Naive thymus-derived CD8-positive, alpha-beta T cell (primary cell): ENCODE data around the gene KIF17. TPM values are rescaled to one million over a fixed set of nuclear protein-coding genes. Genes with fewer than 3 reads are reported as not detected.
A peak's percentile ranks its signal among the peaks of the same experiment; 100 is the strongest.
"Not testable (repeated sequence)": the region's sequence is repeated elsewhere in the genome, so short reads cannot be mapped to it uniquely, and the experiment has no call there.

Source experiments
- ATAC-seq, 2 donors: fragments of 150-1000 bp; cut with Tn5 transposase in 1 of 2; sonication (Bioruptor Pico), chemical (Tn5 transposase) in 1 of 2; 1 replicate in 1 of 2; 2 replicates in 1 of 2; pipeline ENCODE4 v1.10.0; 2021; ENCODE audit warnings: mild to moderate bottlenecking in 2 of 2, moderate library complexity in 2 of 2
- POLR2A ChIA-PET: fragments of 350-600 bp; sonication (Branson Sonifier 250); formaldehyde crosslinking; loops from one replicate; lab custom pipeline; 2021; ENCODE audit warnings: antibody characterized with exemption; lab: Charles Lee
- DNase-seq, 10 donors: peaks; one replicate each; pipeline versions ENCODE4 v3.0.0 to v3.0.0-alpha.2; 2020 to 2022
- H3K27ac Mint-ChIP-seq, 10 donors: one replicate each; pipeline ENCODE4 v1.8.0; 2020 to 2022; ENCODE audit warnings: mild to moderate bottlenecking in 10 of 10, mixed read lengths in 10 of 10, moderate library complexity in 4 of 10, inconsistent platforms in 1 of 10
- H3K27me3 Mint-ChIP-seq, 5 donors: one replicate each; pipeline ENCODE4 v1.8.0; 2021 to 2022; ENCODE audit warnings: mixed read lengths in 5 of 5
- H3K36me3 Mint-ChIP-seq, 3 donors: one replicate each; pipeline ENCODE4 v1.8.0; 2020 to 2022; ENCODE audit warnings: mixed read lengths in 3 of 3, mild to moderate bottlenecking in 2 of 3, inconsistent platforms in 1 of 3
- H3K4me1 Mint-ChIP-seq, 4 donors: one replicate each; pipeline ENCODE4 v1.8.0; 2021 to 2022; ENCODE audit warnings: mixed read lengths in 4 of 4
- H3K4me3 Mint-ChIP-seq, 10 donors: one replicate each; pipeline ENCODE4 v1.8.0; 2020 to 2022; ENCODE audit warnings: mild to moderate bottlenecking in 10 of 10, mixed read lengths in 10 of 10, moderate library complexity in 6 of 10, inconsistent platforms in 1 of 10
- H3K9me3 Mint-ChIP-seq, 9 donors: one replicate each; pipeline ENCODE4 v1.8.0; 2020 to 2022; ENCODE audit warnings: mixed read lengths in 9 of 9, mild to moderate bottlenecking in 3 of 9, inconsistent platforms in 1 of 9, moderate library complexity in 1 of 9
- polyA plus RNA-seq, 3 donors: library from polyadenylated mRNA; unstranded; fragments of 300-500 nt; fragmentation: Illumina TruSeq; gene quantifications; one replicate each; pipeline ENCODE4 v1.2.3, GENCODE V29; 2021
- total RNA-seq, 8 experiments: library from RNA in 2 of 8; stranded (reverse) in 2 of 8; gene quantifications; one replicate each; pipeline ENCODE4 v1.2.3 and lab custom pipeline; 2021 to 2026

The KIF17 gene
- total and polyA plus RNA-seq, 5 experiments from 2014 or later = not detected

DNA sequence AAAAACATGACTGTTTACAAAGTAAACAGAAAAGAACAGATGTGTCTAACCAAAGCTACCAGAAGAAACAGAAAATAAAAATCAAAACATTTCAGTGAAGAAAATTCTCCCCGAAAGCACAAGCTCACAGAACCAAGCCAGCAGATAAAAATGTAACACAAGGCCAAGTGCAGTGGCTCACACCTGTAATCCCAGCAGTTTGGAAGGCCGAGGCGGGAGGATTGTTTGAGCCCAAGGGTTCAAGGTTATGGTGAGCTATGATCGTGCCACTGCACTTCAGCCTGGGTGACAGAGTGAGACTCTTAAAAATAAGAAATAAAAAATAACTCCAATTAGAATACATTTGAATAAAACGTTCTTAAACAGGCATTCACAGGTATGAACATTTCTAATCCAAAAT lies 37.5 kb downstream of the KIF17 start:
- POLR2A ChIA-PET = interaction anchor here (0.6 kb wide), 1 partner anchor 184 kb away, joined by 3 read pairs; no protein-coding TSS in a partner anchor
- H3K4me3 Mint-ChIP-seq = no peak overlapping the region
- H3K36me3 Mint-ChIP-seq = peaks cover 0 to 6% (median 0%) of the 10 kb centered on the region in 3 donors
- no peak overlapping the region for H3K27ac Mint-ChIP-seq
- peaks cover 0 to 9% (median 3%) of the 10 kb centered on the region in 9 donors for H3K9me3 Mint-ChIP-seq
- no peak for DNase-seq
- H3K27me3 Mint-ChIP-seq = peaks cover 3 to 9% (median 6%) of the 10 kb centered on the region in 5 donors
- H3K4me1 Mint-ChIP-seq = peaks cover 6 to 12% (median 8%) of the 10 kb centered on the region in 4 donors
- no peak for ATAC-seq

DNA sequence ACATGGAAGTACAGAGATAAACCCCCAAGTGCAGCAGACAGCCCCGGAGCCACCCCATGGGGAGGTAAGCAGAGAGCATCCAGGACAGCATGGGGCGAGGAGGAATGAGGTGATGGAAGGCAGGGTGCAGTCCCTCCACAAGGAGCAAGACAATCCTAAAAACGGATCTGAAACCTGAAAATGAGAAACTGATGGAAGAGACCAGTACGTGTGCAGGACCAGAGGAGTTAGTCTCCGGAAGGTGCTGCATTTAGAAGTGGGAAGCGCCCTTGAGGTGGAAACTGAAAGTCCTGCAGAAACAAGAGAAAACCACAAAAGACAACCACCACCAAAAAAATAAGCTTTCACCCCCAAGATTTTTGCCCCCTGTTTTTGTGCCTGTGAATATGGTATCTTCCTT lies 39.2 kb downstream of the KIF17 start:
- DNase-seq = peak in 1 of 10 donors; percentile 18
- Mint-ChIP-seq H3K4me3 (peak overlapping the region in 7 of 10 donors; percentile 20 to 69 (median 39)), H3K27me3 (peaks cover 0 to 5% (median 1%) of the 10 kb centered on the region in 5 donors), H3K4me1 (peaks cover 6 to 12% (median 8%) of the 10 kb centered on the region in 4 donors), H3K9me3 (peaks cover 0 to 9% (median 3%) of the 10 kb centered on the region in 9 donors), H3K27ac (peak overlapping the region in 3 of 10 donors; percentile 2 to 33 (median 25)), H3K36me3 (peaks cover 0 to 6% (median 0%) of the 10 kb centered on the region in 3 donors)
- ATAC-seq = no peak
- POLR2A ChIA-PET = interaction anchor here (0.7 to 1.0 kb wide), 2 partner anchors 9 to 18 kb away, joined by 3 read pairs; no protein-coding TSS in a partner anchor

DNA sequence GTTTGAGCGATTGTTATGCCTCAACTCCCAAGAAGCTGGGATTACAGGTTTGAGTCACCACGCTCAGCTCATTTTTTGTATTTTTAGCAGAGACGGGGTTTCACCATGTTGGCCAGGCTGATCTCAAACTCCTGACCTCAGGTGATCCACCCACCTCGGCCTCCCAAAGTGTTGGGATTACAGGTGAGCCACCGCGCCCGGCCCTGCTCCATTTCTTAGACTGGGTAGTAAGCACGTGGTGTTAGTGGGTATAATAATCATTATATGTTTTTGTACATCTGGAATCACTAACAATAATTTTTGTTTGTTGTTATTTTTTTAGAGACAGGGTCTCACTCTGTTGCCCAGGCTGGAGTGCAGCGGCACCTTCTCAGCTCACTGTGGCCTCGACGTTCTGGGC lies 44.2 kb downstream of the KIF17 start:
- POLR2A ChIA-PET = interaction anchor here (0.7 kb wide), 1 partner anchor 51 kb away, joined by 3 read pairs; no protein-coding TSS in a partner anchor
- not testable (repeated sequence) for H3K9me3 Mint-ChIP-seq

DNA sequence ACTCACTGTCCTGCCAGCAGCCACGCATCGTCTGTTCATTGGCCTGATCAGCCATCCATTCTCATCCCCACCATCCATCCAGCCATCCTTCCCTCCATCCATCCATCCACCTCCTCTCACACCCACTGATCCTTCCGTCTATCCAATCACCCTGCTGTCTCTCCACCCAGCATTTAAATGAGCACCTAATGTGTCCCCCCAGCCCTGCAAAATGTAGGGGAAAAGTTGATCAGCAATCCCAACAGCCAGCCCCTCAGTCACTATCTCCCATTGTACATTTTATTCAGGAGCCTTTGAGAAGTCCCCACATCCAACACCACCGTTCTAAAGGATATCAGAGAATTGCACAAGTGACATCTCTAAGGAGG lies 45.6 kb downstream of the KIF17 start:
- Mint-ChIP-seq H3K4me1 (no peaks in the 10 kb centered on the region), H3K27ac (no peak overlapping the region), H3K9me3 (peaks cover 0 to 1% (median 0%) of the 10 kb centered on the region in 9 donors), H3K27me3 (peaks cover 0 to 11% (median 6%) of the 10 kb centered on the region in 5 donors), H3K36me3 (no peaks in the 10 kb centered on the region), H3K4me3 (peak overlapping the region in 1 of 10 donors; percentile 66)
- DNase-seq (peak in 1 of 10 donors; percentile 30), ATAC-seq (no peak)
- POLR2A ChIA-PET = no interaction called here

More for the DNA sequence above, 44.2 kb downstream of the KIF17 start:
- H3K27ac Mint-ChIP-seq, H3K36me3 Mint-ChIP-seq, H3K4me1 Mint-ChIP-seq, ATAC-seq, H3K4me3 Mint-ChIP-seq: not testable (repeated sequence)
- H3K27me3 Mint-ChIP-seq = peaks cover 3 to 11% (median 8%) of the 10 kb centered on the region in 5 donors
- DNase-seq = peak in 1 of 10 donors; percentile 23

DNA sequence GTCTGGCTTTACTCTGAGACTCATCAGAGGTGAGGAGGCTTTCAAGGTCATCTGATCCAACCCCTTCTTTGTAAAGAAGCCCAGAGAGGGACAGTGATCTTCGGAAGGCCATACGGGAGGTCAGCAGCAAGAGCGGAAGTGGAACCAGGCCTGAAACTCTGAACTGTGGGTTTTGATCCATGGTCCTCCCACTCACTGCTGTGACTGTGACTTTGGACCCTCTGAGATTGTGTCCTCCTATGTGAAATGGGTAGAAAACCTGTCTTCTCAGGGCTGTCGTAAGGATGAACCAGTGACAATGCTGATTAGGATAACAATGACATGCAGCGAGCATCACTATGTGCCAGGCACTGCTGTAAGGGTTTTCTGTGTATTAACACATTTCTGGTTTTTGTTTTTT lies 46.9 kb downstream of the KIF17 start:
- ATAC-seq (no peak), DNase-seq (no peak)
- Mint-ChIP-seq H3K4me3 (no peak overlapping the region), H3K27me3 (peaks cover 0 to 11% (median 6%) of the 10 kb centered on the region in 5 donors), H3K4me1 (peaks cover 0 to 4% (median 2%) of the 10 kb centered on the region in 4 donors), H3K9me3 (no peaks in the 10 kb centered on the region), H3K36me3 (no peaks in the 10 kb centered on the region), H3K27ac (no peak overlapping the region)
- POLR2A ChIA-PET = no interaction called here

DNA sequence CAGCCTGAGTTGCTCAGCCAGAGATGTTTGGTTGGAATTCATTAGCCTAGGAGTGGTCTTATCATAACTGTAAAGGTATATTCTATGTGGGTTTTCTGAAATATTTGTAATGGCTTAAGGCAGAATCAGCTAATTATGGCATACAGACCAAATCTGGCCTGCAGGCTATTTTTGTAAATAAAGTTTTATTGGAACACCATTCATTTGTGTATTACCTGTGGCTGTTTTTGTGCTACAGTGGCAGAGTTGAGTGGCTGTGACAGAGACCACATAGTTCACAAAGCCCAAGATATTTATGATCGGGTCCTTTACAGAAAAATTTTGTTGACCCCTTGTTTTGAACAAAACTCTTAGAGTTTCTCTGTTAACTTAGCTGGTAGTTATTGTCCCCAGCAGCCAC lies 49.2 kb downstream of the KIF17 start:
- Mint-ChIP-seq H3K4me3 (no peak overlapping the region), H3K4me1 (peaks cover 0 to 4% (median 2%) of the 10 kb centered on the region in 4 donors), H3K36me3 (no peaks in the 10 kb centered on the region), H3K27ac (no peak overlapping the region), H3K27me3 (peaks cover 0 to 11% (median 6%) of the 10 kb centered on the region in 5 donors), H3K9me3 (no peaks in the 10 kb centered on the region)
- DNase-seq (no peak), ATAC-seq (no peak)
- POLR2A ChIA-PET = no interaction called here

DNA sequence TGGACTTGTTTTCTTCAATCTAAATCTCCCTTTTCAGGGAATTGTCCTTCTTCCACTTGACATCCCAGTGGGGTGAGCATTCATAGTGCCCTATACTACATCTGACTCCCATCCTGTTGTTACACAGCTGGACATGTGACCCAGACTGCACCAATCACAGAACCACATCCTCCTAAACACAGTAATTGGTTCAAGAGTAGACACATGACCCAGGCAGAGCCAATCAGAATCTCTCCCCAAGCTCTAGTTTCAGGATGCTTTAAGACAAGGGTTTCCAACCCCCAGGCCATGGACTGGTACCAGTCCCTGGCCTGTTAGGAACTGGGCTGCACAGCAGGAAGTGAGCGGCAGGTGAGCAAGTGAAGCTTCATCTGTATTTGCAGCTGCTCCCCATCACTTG lies 51.0 kb downstream of the KIF17 start:
- POLR2A ChIA-PET = interaction anchor here (1.7 kb wide), 1 partner anchor 33 kb away, joined by 6 read pairs; no protein-coding TSS in a partner anchor
- H3K36me3 Mint-ChIP-seq = no peaks in the 10 kb centered on the region
- H3K4me1 Mint-ChIP-seq = peaks cover 11 to 15% (median 12%) of the 10 kb centered on the region in 4 donors
- H3K9me3 Mint-ChIP-seq = no peaks in the 10 kb centered on the region
- DNase-seq (no peak), ATAC-seq (peak; percentile 30 to 68)
- no peak overlapping the region for H3K4me3 Mint-ChIP-seq
- peak overlapping the region in 1 of 10 donors; percentile 66 for H3K27ac Mint-ChIP-seq
- no peaks in the 10 kb centered on the region for H3K27me3 Mint-ChIP-seq

DNA sequence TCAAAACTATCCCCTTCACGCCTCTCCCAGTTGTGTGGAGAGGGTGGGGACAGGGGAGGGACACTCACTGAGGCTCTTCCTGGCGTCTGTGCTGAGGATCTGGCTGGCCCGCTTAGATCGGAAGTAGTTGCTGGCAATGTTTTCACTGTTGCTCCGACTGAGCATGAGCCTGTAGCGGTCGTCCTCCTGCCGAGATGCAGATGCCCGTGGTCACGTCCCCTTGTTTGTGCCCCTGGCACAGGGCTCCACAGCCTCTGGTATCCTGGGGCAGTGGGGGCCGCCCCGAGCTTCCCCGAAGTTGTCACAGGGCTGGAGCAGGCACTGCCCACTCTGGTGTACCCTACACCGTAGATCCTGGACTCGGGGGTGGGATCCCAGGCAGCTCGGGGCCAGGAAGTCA lies 51.7 kb downstream of the KIF17 start:
- H3K9me3 Mint-ChIP-seq = no peaks in the 10 kb centered on the region
- no peak overlapping the region for H3K27ac Mint-ChIP-seq
- DNase-seq = peak in 1 of 10 donors; percentile 22
- no peak overlapping the region for H3K4me3 Mint-ChIP-seq
- peaks cover 0 to 2% (median 0%) of the 10 kb centered on the region in 3 donors for H3K36me3 Mint-ChIP-seq
- peaks cover 12 to 18% (median 17%) of the 10 kb centered on the region in 4 donors for H3K4me1 Mint-ChIP-seq
- ATAC-seq = no peak
- H3K27me3 Mint-ChIP-seq = no peaks in the 10 kb centered on the region
- POLR2A ChIA-PET = interaction anchor here (1.7 kb wide), 1 partner anchor 32 kb away, joined by 6 read pairs; no protein-coding TSS in a partner anchor

DNA sequence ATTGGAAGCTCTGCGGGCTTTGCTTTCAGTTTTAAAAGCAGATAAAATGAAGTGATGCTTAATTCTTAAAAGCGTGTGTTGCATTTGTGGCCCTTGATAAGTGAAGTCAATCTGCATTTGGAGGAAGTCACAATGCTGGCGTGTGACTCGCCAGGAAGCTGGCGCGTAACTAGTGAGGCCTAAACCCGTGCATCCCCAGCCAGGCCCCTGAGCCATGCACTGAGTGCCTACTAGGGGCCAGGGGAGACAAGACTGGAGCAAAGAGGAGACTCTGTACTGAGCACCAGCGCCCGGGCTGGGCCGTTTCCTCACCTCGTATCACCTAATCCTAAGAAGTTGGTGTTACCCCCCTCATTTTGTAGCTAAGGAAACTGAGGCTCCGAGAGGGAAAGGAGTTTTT lies 52.1 kb downstream of the KIF17 start:
- DNase-seq = peak in 1 of 10 donors; percentile 24
- no peak overlapping the region for H3K27ac Mint-ChIP-seq
- peaks cover 0 to 4% (median 0%) of the 10 kb centered on the region in 3 donors for H3K36me3 Mint-ChIP-seq
- POLR2A ChIA-PET = interaction anchor here (0.7 to 1.7 kb wide), 2 partner anchors 32 to 867 kb away, joined by 5 to 6 read pairs; no protein-coding TSS in a partner anchor
- H3K27me3 Mint-ChIP-seq = no peaks in the 10 kb centered on the region
- peak overlapping the region in 1 of 10 donors; percentile 60 for H3K4me3 Mint-ChIP-seq
- H3K4me1 Mint-ChIP-seq = peaks cover 14 to 22% (median 19%) of the 10 kb centered on the region in 4 donors
- H3K9me3 Mint-ChIP-seq = no peaks in the 10 kb centered on the region
- no peak for ATAC-seq

DNA sequence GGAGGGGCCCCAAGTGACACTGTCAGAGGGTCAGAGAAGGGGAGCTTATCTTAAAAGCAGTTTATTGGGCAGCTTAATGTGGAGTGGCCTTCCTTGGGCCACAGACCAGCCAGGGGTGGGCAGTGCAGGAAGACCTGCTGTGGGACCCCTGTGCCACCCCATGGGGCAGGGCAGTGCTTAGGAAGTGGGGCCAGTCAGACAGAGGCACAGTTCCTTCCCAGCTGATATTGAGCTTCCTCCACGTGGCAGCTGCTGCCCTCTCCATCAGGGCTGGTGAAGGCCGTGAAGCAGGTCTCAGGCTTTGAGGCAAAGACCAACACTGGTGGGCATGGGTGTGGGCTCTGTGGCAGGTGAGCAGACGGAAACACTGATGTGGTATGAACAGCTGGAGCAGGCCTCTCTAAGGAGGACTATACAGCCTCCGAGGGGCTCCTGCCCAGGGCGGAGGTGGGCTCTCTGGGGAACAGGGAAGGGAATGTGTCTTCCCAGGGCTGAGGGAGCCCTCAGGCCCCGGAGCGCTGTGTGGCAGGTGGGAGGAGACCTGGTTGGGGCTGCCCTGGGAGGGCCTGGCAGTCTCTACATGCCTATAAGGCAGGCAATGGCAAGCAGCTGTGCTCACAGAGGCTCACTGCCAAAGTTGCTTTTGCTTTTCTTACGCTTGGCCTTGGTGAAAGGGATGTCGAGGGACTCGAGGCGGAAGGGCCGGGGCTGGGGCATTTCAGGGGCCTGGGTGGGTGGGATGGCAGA lies 53.7 kb downstream of the KIF17 start:
- Mint-ChIP-seq H3K4me3 (peak overlapping the region in 3 of 10 donors; percentile 7 to 98 (median 12)), H3K27ac (peak overlapping the region in 1 of 10 donors; percentile 40), H3K27me3 (no peaks in the 10 kb centered on the region), H3K36me3 (peaks cover 0 to 8% (median 4%) of the 10 kb centered on the region in 3 donors), H3K4me1 (peaks cover 26 to 38% (median 35%) of the 10 kb centered on the region in 4 donors), H3K9me3 (no peaks in the 10 kb centered on the region)
- ATAC-seq (no peak), DNase-seq (peak in 1 of 10 donors; percentile 19)
- POLR2A ChIA-PET = interaction anchor here (1.5 kb wide), 1 partner anchor 30 kb away, joined by 5 read pairs; no protein-coding TSS in a partner anchor

DNA sequence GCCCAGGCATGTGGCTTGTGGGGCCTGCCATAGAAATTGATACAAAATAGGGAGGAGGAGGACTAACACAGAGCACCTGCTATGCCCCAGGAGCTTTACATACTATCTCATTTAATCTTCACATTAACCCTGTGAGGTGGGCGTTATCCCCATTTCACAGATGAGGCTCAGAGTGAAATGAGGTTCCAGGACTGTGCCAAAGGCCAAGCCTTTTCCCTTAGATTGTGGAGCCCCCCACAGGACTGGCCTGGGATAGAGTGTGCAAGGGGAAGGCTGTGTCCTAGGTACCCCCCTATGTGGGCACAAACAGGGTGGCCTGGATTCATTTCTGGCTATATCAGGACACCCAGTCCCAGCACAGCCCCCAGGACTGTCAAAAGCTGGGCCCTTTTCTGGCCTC lies 54.4 kb downstream of the KIF17 start:
- peak overlapping the region in 4 of 10 donors; percentile 15 to 98 (median 50) for H3K27ac Mint-ChIP-seq
- POLR2A ChIA-PET = interaction anchor here (1.5 kb wide), 1 partner anchor 29 kb away, joined by 5 read pairs; no protein-coding TSS in a partner anchor

DNA sequence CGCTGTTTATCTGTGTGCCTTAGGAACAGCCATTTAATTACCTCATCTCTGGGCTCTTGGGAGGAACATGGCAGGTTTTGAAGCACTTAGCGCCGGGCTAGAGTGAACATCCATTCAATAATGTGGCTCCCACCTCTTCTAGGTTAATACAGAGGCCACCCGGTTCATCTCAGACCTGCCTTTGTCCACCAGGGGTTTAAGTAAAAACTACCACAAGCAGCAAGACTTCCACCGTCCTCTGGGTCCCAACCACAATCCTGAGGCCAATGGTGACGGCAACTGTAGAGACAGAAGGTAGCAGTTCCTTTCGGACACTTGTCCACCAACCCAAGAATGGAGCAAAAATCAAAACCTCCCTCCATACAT lies 55.7 kb downstream of the KIF17 start:
- peaks cover 2 to 27% (median 4%) of the 10 kb centered on the region in 3 donors for H3K36me3 Mint-ChIP-seq
- no peaks in the 10 kb centered on the region for H3K9me3 Mint-ChIP-seq
- peak overlapping the region; percentile 97 to 100 (median 99) for H3K4me3 Mint-ChIP-seq
- peak overlapping the region; percentile 97 to 99 (median 99) for H3K27ac Mint-ChIP-seq
- POLR2A ChIA-PET = interaction anchor here (0.7 to 4.0 kb wide), 4 partner anchors 12 to 125 kb away, joined by 3 to 49 read pairs (median 16); partner anchors contain the start of genes HP1BP3, KIF17 and PINK1
- ATAC-seq (no peak), DNase-seq (no peak)
- H3K27me3 Mint-ChIP-seq = no peaks in the 10 kb centered on the region
- peaks cover 32 to 52% (median 48%) of the 10 kb centered on the region in 4 donors for H3K4me1 Mint-ChIP-seq

More for the DNA sequence above, 54.4 kb downstream of the KIF17 start:
- Mint-ChIP-seq H3K4me3 (peak overlapping the region in 6 of 10 donors; percentile 11 to 100 (median 71)), H3K36me3 (peaks cover 0 to 14% (median 4%) of the 10 kb centered on the region in 3 donors), H3K4me1 (peaks cover 29 to 42% (median 41%) of the 10 kb centered on the region in 4 donors), H3K27me3 (no peaks in the 10 kb centered on the region), H3K9me3 (no peaks in the 10 kb centered on the region)
- no peak for ATAC-seq
- no peak for DNase-seq
